Astrocyte of the cerebellum (primary cell): ENCODE results near the gene SDR9C7.
"Not testable (repeated sequence)": the region's sequence is repeated elsewhere in the genome, so short reads cannot be mapped to it uniquely, and the experiment has no call there.

Source experiments
- DNase-seq: peaks from one replicate; pipeline ENCODE4 v3.0.0-alpha.2; 2011; ENCODE audit warnings: low read depth
- H3K4me3 ChIP-seq: 2 replicates; pipeline ENCODE4 v1.5.1; 2011; ENCODE audit warnings: mild to moderate bottlenecking, low read depth, low read length, moderate library complexity
- in situ Hi-C: cut with HindIII; loops from 2 replicates; pipeline ENCODE4 v1.10.0; 2017; ENCODE audit warnings: low sequenced_read_pairs
- TF ChIP-seq, protein P1 (sequence below): IDR thresholded peaks from 2 replicates; pipeline ENCODE4 v1.5.1; 2012; ENCODE audit warnings: low read length, low read depth, moderate library complexity, mild to moderate bottlenecking; ENCODE audit errors: missing control alignments

SDR9C7 gene

GRCh38 chr12:56927281-56927680 lies 6.9 kb downstream of the SDR9C7 start:
- no peak overlapping the region for H3K4me3 ChIP-seq
- in situ Hi-C loops = no loop called here
- TF ChIP-seq, protein P1, sequence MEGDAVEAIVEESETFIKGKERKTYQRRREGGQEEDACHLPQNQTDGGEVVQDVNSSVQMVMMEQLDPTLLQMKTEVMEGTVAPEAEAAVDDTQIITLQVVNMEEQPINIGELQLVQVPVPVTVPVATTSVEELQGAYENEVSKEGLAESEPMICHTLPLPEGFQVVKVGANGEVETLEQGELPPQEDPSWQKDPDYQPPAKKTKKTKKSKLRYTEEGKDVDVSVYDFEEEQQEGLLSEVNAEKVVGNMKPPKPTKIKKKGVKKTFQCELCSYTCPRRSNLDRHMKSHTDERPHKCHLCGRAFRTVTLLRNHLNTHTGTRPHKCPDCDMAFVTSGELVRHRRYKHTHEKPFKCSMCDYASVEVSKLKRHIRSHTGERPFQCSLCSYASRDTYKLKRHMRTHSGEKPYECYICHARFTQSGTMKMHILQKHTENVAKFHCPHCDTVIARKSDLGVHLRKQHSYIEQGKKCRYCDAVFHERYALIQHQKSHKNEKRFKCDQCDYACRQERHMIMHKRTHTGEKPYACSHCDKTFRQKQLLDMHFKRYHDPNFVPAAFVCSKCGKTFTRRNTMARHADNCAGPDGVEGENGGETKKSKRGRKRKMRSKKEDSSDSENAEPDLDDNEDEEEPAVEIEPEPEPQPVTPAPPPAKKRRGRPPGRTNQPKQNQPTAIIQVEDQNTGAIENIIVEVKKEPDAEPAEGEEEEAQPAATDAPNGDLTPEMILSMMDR = no peak
- DNase-seq = no peak

GRCh38 chr12:56922031-56922430 lies 12.2 kb downstream of the SDR9C7 start:
- in situ Hi-C loops = no loop called here
- TF ChIP-seq, protein P1 = no peak
- no peak overlapping the region for H3K4me3 ChIP-seq
- DNase-seq = no peak

GRCh38 chr12:56921346-56921745 lies 12.9 kb downstream of the SDR9C7 start:
- no peak for DNase-seq
- TF ChIP-seq, protein P1 = no peak
- no peak overlapping the region for H3K4me3 ChIP-seq
- in situ Hi-C loops = no loop called here

DNA sequence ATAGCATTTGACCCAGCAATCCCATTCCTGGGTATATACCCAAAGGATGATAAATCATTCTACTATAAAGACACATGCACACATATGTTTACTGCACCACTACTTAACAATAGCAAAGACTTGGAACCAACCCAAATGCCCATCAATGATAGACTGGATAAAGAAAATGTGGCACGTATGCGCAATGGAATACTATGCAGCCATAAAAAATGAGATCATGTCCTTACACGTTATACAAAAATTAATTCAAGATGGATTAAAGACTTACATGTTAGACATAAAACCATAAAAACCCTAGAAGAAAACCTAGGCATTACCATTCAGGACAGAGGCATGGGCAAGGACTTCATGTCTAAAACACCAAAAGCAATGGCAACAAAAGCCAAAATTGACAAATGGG lies 16.1 kb downstream of the SDR9C7 start:
- in situ Hi-C loops, H3K4me3 ChIP-seq, DNase-seq: not testable (repeated sequence)

GRCh38 chr12:56916996-56917333 lies 17.2 kb downstream of the SDR9C7 start:
- TF ChIP-seq, protein P1 = no peak
- no peak for DNase-seq
- H3K4me3 ChIP-seq = no peak overlapping the region
- in situ Hi-C loops = no loop called here

DNA sequence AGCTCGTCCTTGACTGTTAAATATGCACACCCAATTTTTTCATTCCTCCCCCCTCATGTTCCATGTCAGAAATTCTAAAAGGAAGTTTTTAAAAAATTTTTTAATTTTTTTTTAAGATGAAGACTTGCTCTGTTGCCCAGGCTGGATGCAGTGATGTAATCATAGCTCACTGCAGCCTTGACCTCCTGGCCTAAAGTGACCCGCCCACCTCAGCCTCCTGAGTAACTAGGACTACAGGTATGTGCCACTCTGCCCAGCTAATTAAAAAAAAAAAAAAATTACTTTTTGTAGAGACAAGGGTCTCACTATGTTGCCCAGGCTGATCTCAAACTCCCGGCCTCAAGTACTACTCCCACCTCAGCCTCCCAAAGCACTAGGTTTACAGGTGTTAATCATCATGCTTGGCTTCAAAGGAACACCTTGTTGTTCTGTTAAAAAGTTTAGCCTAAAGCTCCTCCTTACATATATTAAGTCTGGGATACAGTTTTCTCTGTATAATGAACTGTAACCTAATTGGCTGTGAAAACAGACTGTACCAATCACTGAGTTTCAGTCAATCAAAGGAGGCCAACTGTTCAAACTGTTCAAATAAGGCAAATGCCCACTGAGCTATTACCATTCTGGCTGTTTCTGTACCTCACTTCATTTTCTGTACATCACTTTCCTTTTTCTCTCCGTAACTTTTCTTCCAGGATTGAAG lies 17.8 kb downstream of the SDR9C7 start:
- TF ChIP-seq, protein P1 = no peak
- no peak for DNase-seq
- in situ Hi-C loops = no loop called here
- H3K4me3 ChIP-seq = no peak overlapping the region

GRCh38 chr12:56914724-56915123 lies 19.5 kb downstream of the SDR9C7 start:
- in situ Hi-C loops = no loop called here
- H3K4me3 ChIP-seq = no peak overlapping the region
- TF ChIP-seq, protein P1 = no peak
- no peak for DNase-seq
